GM12878 (cell line): ENCODE measurements around the gene CCDC134. TPM values are rescaled to one million over a fixed set of nuclear protein-coding genes. Genes with fewer than 3 reads are reported as not detected.

ENCODE experiments used
- ATAC-seq: fragments of 200-7000 bp; cut with Tn5 transposase; 3 replicates; pipeline ENCODE4 v1.9.1; 2020; ENCODE audit warnings: mild to moderate bottlenecking, moderate library complexity
- BruUV-seq: library from RNA; stranded (reverse); fragments of 400-500 nt; replicated peaks from 2 replicates; lab custom pipeline; 2021; lab: Mats Ljungman, UMichigan
- CTCF ChIA-PET: fragments of 300-600 bp; sonication (Branson Sonifier 250); formaldehyde crosslinking; extraction: SDS; loops from one replicate; lab custom pipeline; 2021; ENCODE audit warnings: inconsistent platforms; lab: Yijun Ruan, JAX
- POLR2A ChIA-PET: fragments of 350-600 bp; formaldehyde crosslinking; extraction: SDS; loops from one replicate; lab custom pipeline; 2021; ENCODE audit warnings: inconsistent platforms; lab: Charles Lee
- RAD21 ChIA-PET: fragments of 300-600 bp; sonication (Branson Sonifier 250); formaldehyde crosslinking; loops from one replicate; lab custom pipeline; 2023; ENCODE audit warnings: antibody characterized with exemption; ENCODE audit not compliant: unreplicated experiment; lab: Charles Lee
- SMC1A ChIA-PET: fragments of 300-600 bp; sonication (Branson Sonifier 250); formaldehyde crosslinking; loops from one replicate; lab custom pipeline; 2023; ENCODE audit not compliant: unreplicated experiment, uncharacterized antibody; lab: Charles Lee
- DNase-seq: peaks from one replicate; pipeline ENCODE4 v3.0.0-alpha.2; 2011; ENCODE audit warnings: low read depth, low spot score
- FAIRE-seq: peaks from 3 replicates; lab custom pipeline; 2011; peaks lifted over from hg19 to GRCh38; lab: Jason Lieb, UNC
- H2AFZ ChIP-seq: 2 replicates; pipeline ENCODE4 v1.6.0; 2011; ENCODE audit warnings: low read depth, low read length, control low read depth; ENCODE audit not compliant: control insufficient read depth
- H3K27ac ChIP-seq: 2 replicates; pipeline ENCODE4 v1.5.1; 2011; ENCODE audit warnings: control low read depth; ENCODE audit not compliant: control insufficient read depth, insufficient read depth
- H3K27me3 ChIP-seq, 2 experiments: replicated peaks in 1 of 2; 2 replicates each; pipeline versions ENCODE4 v1.6.0 to v1.6.1; 2011; ENCODE audit warnings: low read length in 1 of 2; ENCODE audit not compliant: control insufficient read depth in 2 of 2, insufficient read depth in 2 of 2
- H3K36me3 ChIP-seq, 2 experiments: 2 replicates each; pipeline ENCODE4 v1.5.1; 2011; ENCODE audit warnings: low read length in 1 of 2; ENCODE audit not compliant: control insufficient read depth in 2 of 2, insufficient read depth in 2 of 2
- H3K4me1 ChIP-seq: 2 replicates; pipeline ENCODE4 v1.6.1; 2011; ENCODE audit warnings: mild to moderate bottlenecking, low read length, moderate library complexity, mixed read lengths; ENCODE audit not compliant: control insufficient read depth, insufficient read depth
- H3K4me2 ChIP-seq: 2 replicates; pipeline ENCODE4 v1.6.0; 2011; ENCODE audit warnings: control low read depth; ENCODE audit not compliant: control insufficient read depth, insufficient read depth
- H3K4me3 ChIP-seq: fragments of 200-600 bp; sonication (generic); 2 replicates; pipeline ENCODE4 v1.5.1; 2016
- H3K79me2 ChIP-seq: 2 replicates; pipeline ENCODE4 v1.6.0; 2011; ENCODE audit warnings: low read length; ENCODE audit not compliant: control insufficient read depth, insufficient read depth
- H3K9ac ChIP-seq: 2 replicates; pipeline ENCODE4 v1.8.0; 2011; ENCODE audit warnings: low read length, control low read depth, mixed read lengths; ENCODE audit not compliant: control insufficient read depth, insufficient read depth
- H3K9me3 ChIP-seq: replicated peaks from 3 replicates; pipeline ENCODE4 v1.5.1; 2011; ENCODE audit warnings: mild to moderate bottlenecking, low read length; ENCODE audit not compliant: control insufficient read depth, insufficient read depth
- H4K20me1 ChIP-seq: 2 replicates; pipeline ENCODE4 v1.6.0; 2011; ENCODE audit not compliant: control insufficient read depth, insufficient read depth
- ZNF687 ChIP-seq: fragments of 450-650 bp; IDR thresholded peaks from 2 replicates; pipeline ENCODE4 v1.6.1; 2017; ENCODE audit warnings: mild to moderate bottlenecking, moderate library complexity
- WGBS: methylation state at CpG from one replicate; pipeline ENCODE4 v1.1.6; 2016; ENCODE audit warnings: low lambda C conversion rate; ENCODE audit not compliant: insufficient replicate concordance, insufficient coverage; ENCODE audit errors: missing lambda C conversion rate; 5-methylcytosine and 5-hydroxymethylcytosine counted together
- in situ Hi-C: fragments of 300-500 bp; cut with MboI; formaldehyde crosslinking; loops from 9 replicates; pipeline ENCODE4 v1.14.3; 2018; ENCODE audit warnings: mixed read lengths
- intact Hi-C: fragments of 100-400 bp; cut with micrococcal nuclease; formaldehyde crosslinking; loops from one replicate; pipeline ENCODE4 v1.14.2; 2022; ENCODE audit not compliant: unreplicated experiment
- polyA plus RNA-seq, 11 experiments: library from polyadenylated mRNA; depleted of rRNA in 4 of 11; unstranded in 6 of 11; stranded (reverse) in 5 of 11; fragments of >200 nt; fragmentation: Nextera tagmentation in 4 of 11; fragmentation: Illumina TruSeq in 1 of 11; extraction: Ambion mirVana in 4 of 11; extraction: Trizol in 1 of 11; gene quantifications; 1 replicate in 1 of 11; 2 replicates in 10 of 11; pipeline versions ENCODE4 v1.2.1 to v1.2.3, GENCODE V29; 2011 to 2016; ENCODE audit warnings: inconsistent platforms in 2 of 11, missing spikeins in 2 of 11, low read depth in 1 of 11
- total RNA-seq, 4 experiments: library from RNA; depleted of rRNA in 3 of 4; stranded (reverse); fragments of >200 nt in 3 of 4; fragmentation: Illumina TruSeq in 1 of 4; extraction: Trizol in 1 of 4; gene quantifications; 2 replicates each; pipeline versions ENCODE4 v1.2.1 to v1.2.3, GENCODE V29; 2013 to 2021

Gene CCDC134
- total and polyA plus RNA-seq, 10 of the 15 experiments (the other 5 are each of a cell fraction or from before 2014, with no cell fraction given): 0.35 to 19.3 (median 11.8) TPM

- SMC1A ChIA-PET: interaction anchor here (1.4 kb wide), 1 partner anchor 12 kb away, joined by 3 read pairs; no protein-coding TSS in a partner anchor
- no peak for TF ChIP-seq ZNF687
- TF ChIP-seq, all 136 proteins: peak for 0
- no peak overlapping the region for H3K27ac ChIP-seq
- no peak overlapping the region for H2AFZ ChIP-seq
- no peaks in the 10 kb centered on the region for H3K9me3 ChIP-seq
- H4K20me1 ChIP-seq: no peaks in the 10 kb centered on the region
- H3K79me2 ChIP-seq: no peaks in the 10 kb centered on the region
- no peak overlapping the region for H3K9ac ChIP-seq
- POLR2A ChIA-PET: no interaction called here
- in situ Hi-C loops: no loop called here
- H3K27me3 ChIP-seq: no peaks in the 10 kb centered on the region
- FAIRE-seq (no peak), ATAC-seq (no peak), DNase-seq (no peak)
- H3K4me2 ChIP-seq: no peak overlapping the region
- no TSS peak for BruUV-seq
- CTCF ChIA-PET: no interaction called here
- intact Hi-C loops: no loop called here
- H3K4me3 ChIP-seq: no peak overlapping the region
- no peaks in the 10 kb centered on the region for H3K4me1 ChIP-seq
- 95% methylated on average over 3 of the region's 3 CpGs for WGBS
- RAD21 ChIA-PET: no interaction called here
- H3K36me3 ChIP-seq: peaks cover 0 to 6% of the 10 kb centered on the region in 2 experiments; a peak in 2 of 4 replicates
Observed at GRCh38 chr22:41793871-41794270, 6.6 kb upstream of the CCDC134 start.
